Mammary epithelial cell (primary cell): ENCODE measurements around the gene POC1B.

Experiments used
- CTCF ChIP-seq, 2 donors: IDR thresholded peaks in 1 of 2; conservative IDR thresholded peaks in 1 of 2; 2 replicates each; pipeline ENCODE4 v1.5.1; 2011 to 2012; ENCODE audit warnings: inconsistent platforms in 2 of 2, low read length in 2 of 2, mild to moderate bottlenecking in 2 of 2, control low read depth in 1 of 2, low read depth in 1 of 2; ENCODE audit not compliant: insufficient read depth in 1 of 2; ENCODE audit errors: extremely low read depth in 1 of 2
- EZH2 ChIP-seq: IDR thresholded peaks from 2 replicates; pipeline ENCODE4 v1.6.1; 2012; ENCODE audit warnings: low read length, inconsistent platforms, borderline replicate concordance

DNA sequence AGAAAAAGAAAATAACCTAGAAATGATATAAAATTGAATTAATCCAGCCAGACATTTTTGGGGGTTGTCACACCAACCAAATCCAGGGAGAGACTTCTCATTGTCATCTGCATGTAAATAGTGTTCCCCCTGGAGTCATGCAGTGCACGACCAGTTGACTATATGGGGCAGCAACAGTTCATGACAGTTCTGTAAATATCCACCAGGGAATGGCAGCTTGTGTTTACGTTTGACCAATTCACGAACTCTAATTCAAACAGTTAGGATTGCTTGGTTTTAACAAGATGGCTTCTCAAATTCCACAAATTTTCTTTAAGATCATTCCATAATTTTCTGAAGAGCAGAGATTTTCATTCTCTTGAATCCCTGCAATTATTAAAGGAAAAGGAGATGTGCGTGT lies 130.1 kb downstream of the POC1B start:
- TF ChIP-seq EZH2 (no peak), CTCF (conservative IDR thresholded peaks at IDR 0.05 in 1 of 2, IDR thresholded peaks at IDR 0.05 in 1 of 2; ENCODE audit: extremely low read depth in 1 of 2, insufficient read depth in 1 of 2, low read depth in 1 of 2, low read length in 2 of 2) (no peak)
